ENCODE results near the gene SPATA31D4. TPM values are rescaled to one million over a fixed set of nuclear protein-coding genes. Genes with fewer than 3 reads are reported as not detected.
"Not testable (repeated sequence)": the region's sequence is repeated elsewhere in the genome, so short reads cannot be mapped to it uniquely, and the experiment has no call there.

Gene SPATA31D4
- not detected in 2 replicates for total RNA-seq (2014; rRNA removed; shearing (Covaris generic); ENCODE audit: low replicate concordance)

DNA sequence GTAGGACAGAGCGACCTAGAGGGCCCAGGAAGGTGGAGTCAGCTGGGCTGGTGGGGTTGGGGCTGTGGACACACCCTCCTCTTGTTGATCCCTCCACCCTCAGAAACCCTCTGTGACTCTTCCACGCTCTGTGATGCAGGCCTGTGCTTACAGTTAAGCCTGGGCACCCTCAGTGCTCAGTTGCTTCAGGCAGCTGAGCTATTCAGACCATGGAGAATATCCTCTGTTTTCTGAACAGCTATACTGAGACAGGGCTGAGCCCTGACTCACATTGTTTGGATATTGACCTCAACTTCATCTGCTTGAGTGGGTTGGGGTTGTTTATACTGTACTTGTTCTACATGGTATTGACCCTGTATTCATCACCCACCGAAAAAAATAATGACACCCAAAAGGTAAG is at the start of gene SPATA31D4:
SPATA31D4 (plus strand) TSS at position 124 of the 400 bp plus-strand sequence; CDS start at position 210, 86 bp downstream.
- in situ Hi-C loops (cut with HindIII; ENCODE audit: low pct_unique_long_range_greater_than_20kb, low sequenced_read_pairs); DNase-seq (ENCODE audit: low read depth): not testable (repeated sequence)

GRCh38 chr9:81878530-81878929 is 49.7 kb upstream of the SPATA31D4 start:
- in situ Hi-C loops (cut with HindIII; ENCODE audit: low pct_unique_long_range_greater_than_20kb, low sequenced_read_pairs): no loop called here
- no peak for DNase-seq (ENCODE audit: low read depth)

GRCh38 chr9:81879501-81879916 is 48.7 kb upstream of the SPATA31D4 start:
- in situ Hi-C loops (cut with HindIII; ENCODE audit: low pct_unique_long_range_greater_than_20kb, low sequenced_read_pairs): no loop called here
- DNase-seq (ENCODE audit: low read depth): no peak

DNA sequence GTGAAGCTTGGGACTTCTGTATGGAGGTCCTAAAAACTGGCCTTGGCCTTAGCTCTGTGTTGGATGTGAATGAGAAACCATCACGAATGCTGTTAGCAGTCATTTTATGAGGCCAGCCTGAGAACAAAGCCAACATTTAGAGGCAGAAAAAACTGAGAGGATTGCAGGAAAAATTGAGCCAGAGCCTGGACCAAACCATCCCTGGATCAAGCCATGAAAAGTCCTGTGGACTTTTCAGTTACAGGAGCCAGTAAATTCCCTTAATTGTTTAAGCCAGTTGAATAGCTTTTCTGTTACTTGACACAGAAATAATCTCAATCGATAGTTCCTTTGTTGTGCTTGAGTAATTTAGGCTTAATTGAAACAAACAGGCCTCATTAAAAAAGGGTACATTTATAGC is 42.6 kb upstream of the SPATA31D4 start:
- in situ Hi-C loops (cut with HindIII; ENCODE audit: low pct_unique_long_range_greater_than_20kb, low sequenced_read_pairs): no loop called here
- no peak for DNase-seq (ENCODE audit: low read depth)

DNA sequence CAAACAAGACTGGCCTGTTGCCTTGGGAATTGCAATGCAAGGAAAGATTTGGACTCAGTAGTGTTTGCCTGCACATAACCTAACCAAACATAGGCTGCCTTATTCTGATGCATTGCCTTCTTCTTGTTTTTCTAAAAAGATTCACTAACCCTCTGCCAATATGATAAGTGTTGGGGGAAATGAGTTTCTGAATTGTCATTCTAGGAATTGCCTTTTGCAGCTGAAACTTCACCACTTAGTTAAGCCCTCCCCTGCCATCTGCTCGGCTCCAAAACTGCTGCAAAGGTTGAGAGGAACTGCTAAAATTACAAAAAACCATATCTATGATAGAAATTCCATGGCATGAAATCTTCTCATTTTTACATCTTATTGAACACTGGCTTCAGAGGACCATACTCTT is 41.6 kb upstream of the SPATA31D4 start:
- in situ Hi-C loops (cut with HindIII; ENCODE audit: low pct_unique_long_range_greater_than_20kb, low sequenced_read_pairs): no loop called here
- no peak for DNase-seq (ENCODE audit: low read depth)

GRCh38 chr9:81890104-81890503 is 38.1 kb upstream of the SPATA31D4 start:
- no peak for DNase-seq (ENCODE audit: low read depth)
- in situ Hi-C loops (cut with HindIII; ENCODE audit: low pct_unique_long_range_greater_than_20kb, low sequenced_read_pairs): no loop called here

DNA sequence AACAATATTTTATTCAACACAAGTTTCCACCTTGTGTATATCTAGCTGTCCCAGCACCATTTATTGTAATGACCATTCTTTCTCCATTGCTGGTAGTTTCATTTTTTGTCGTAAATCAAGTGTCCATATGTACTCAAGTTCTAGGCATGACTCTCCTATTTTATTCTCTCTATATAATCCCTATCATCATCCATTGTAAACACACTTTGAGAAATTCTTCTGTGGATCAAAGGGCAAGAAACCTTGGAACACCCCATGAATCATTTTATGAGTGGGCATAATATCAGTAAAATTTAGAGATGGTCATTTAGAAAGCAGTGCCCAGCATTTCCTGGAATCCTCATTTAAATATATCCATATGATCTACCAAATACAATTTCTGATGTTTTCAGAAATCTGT is 35.8 kb upstream of the SPATA31D4 start:
- in situ Hi-C loops (cut with HindIII; ENCODE audit: low pct_unique_long_range_greater_than_20kb, low sequenced_read_pairs): no loop called here
- DNase-seq (ENCODE audit: low read depth): no peak

DNA sequence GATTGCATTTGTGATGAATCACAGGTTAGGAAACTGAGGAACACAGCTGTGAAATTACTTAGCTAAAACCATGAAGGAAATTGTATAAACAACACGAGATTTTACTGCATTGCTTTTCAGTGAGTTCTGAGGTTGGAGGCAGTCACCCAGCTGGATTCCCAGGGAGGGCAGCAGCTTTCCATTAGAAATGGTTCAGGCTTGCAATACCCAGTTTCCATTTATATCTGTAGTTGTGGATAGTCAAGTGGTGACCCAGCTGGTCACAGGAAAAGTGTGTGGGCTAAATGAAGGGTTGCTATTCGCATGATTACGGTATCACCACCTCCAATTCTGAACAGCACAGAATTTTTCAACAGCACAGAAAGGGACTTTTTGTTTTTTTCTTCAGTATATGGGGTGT is 34.3 kb upstream of the SPATA31D4 start:
- DNase-seq (ENCODE audit: low read depth): no peak
- in situ Hi-C loops (cut with HindIII; ENCODE audit: low pct_unique_long_range_greater_than_20kb, low sequenced_read_pairs): no loop called here

- in situ Hi-C loops (cut with HindIII; ENCODE audit: low pct_unique_long_range_greater_than_20kb, low sequenced_read_pairs): no loop called here
- no peak for DNase-seq (ENCODE audit: low read depth)
Observed at GRCh38 chr9:81894891-81895290, 33.3 kb upstream of the SPATA31D4 start.

DNA sequence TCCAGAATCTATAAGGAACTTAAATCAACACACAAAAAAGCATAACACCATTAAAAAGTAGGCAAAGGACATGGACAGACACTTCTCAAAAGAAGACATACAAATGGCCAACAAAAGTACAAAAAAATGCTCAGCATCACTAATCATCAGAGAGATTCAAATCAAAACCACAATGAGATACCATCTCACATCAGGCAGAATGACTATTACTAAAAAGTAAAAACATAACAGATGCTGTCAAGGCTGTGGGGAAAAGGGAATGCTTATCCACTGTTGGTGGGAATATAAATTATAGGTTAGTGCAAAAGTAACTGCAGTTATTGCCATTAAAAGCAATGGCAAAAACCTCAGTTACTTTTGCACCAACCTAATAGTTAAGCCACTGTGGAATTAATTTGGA is 32.2 kb upstream of the SPATA31D4 start:
- DNase-seq (ENCODE audit: low read depth): no peak
- in situ Hi-C loops (cut with HindIII; ENCODE audit: low pct_unique_long_range_greater_than_20kb, low sequenced_read_pairs): no loop called here

DNA sequence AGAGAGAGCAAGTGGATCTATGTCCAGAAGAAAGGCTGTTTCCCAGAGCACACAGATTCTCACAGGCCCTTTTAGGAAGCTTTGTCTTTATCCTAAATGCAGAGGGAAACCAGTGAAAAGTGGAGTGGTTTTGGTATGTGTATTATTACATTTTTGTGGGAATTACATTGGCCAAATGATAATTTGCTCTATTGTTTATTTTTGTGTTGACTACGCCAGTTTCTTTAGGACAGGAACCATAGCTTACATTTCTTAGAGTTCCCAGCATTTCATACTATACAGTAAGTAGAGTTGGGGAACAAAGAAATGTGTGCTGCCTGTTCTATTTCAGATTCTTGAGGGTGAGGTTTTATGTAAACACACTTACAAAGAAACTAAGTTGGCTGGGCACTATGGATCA is 29.4 kb upstream of the SPATA31D4 start:
- in situ Hi-C loops (cut with HindIII; ENCODE audit: low pct_unique_long_range_greater_than_20kb, low sequenced_read_pairs): no loop called here
- DNase-seq (ENCODE audit: low read depth): no peak

DNA sequence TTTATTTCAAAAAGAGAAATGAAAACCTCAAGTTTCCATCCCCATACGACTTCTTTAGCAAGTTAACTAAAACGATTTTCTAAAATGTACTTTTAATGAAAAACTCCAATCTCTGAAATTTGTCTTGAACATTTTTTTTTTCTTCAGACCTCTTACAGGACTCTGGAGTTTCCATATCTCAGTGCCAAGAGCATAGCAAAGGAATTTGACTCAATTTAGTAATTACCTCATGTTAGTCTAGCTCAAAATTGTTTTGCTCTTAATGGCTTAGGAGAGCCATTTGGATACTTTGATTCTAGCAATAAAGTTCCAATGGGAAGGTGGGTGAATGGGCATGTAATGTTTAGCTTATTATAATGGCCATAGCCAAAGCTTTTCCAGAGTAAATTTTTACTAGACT is 26.0 kb upstream of the SPATA31D4 start:
- no peak for DNase-seq (ENCODE audit: low read depth)
- in situ Hi-C loops (cut with HindIII; ENCODE audit: low pct_unique_long_range_greater_than_20kb, low sequenced_read_pairs): no loop called here

DNA sequence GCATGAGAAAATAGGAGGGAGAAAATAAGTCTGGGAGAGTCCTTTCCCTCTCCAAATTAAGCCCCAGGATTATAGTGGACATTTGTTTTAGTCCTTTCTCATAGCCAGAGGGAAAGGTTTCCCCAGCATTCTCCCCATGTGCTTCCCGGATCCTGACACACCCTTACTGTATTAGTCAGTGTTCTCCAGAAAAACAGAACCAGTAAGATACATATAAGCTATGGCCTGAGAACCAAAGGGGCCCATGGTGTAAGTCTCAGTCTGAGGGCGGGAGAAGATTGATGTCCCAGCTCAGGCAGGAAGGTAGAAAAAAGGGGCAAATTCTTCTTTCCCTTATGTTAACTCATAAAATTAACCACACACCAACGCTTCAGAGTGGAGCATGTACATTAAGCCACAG is 25.6 kb upstream of the SPATA31D4 start:
- no peak for DNase-seq (ENCODE audit: low read depth)
- in situ Hi-C loops (cut with HindIII; ENCODE audit: low pct_unique_long_range_greater_than_20kb, low sequenced_read_pairs): no loop called here

GRCh38 chr9:81906671-81907070 is 21.6 kb upstream of the SPATA31D4 start:
- no peak for DNase-seq (ENCODE audit: low read depth)

DNA sequence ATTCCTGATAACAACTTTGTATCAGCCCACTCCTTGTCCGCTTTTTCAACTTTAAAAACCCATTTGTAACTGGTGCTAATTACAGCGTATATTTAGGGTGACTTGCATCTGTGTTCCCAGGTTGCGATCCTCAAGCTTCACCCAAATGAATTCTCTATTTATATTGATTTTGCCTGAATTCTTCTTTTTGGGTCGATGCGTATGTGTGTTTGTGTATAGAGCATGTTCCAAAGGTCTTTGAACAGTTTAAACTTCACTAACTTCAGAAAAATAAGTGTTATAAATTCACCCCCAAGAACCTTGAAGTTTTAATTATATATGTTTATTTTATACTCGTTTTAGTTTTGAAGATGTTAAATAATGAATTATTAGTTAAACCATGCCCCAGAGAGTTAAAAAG is 16.1 kb upstream of the SPATA31D4 start:
- no peak for DNase-seq (ENCODE audit: low read depth)
- in situ Hi-C loops (cut with HindIII; ENCODE audit: low pct_unique_long_range_greater_than_20kb, low sequenced_read_pairs): no loop called here

More at GRCh38 chr9:81906671-81907070, 21.6 kb upstream of the SPATA31D4 start:
- in situ Hi-C loops (cut with HindIII; ENCODE audit: low pct_unique_long_range_greater_than_20kb, low sequenced_read_pairs): no loop called here

DNA sequence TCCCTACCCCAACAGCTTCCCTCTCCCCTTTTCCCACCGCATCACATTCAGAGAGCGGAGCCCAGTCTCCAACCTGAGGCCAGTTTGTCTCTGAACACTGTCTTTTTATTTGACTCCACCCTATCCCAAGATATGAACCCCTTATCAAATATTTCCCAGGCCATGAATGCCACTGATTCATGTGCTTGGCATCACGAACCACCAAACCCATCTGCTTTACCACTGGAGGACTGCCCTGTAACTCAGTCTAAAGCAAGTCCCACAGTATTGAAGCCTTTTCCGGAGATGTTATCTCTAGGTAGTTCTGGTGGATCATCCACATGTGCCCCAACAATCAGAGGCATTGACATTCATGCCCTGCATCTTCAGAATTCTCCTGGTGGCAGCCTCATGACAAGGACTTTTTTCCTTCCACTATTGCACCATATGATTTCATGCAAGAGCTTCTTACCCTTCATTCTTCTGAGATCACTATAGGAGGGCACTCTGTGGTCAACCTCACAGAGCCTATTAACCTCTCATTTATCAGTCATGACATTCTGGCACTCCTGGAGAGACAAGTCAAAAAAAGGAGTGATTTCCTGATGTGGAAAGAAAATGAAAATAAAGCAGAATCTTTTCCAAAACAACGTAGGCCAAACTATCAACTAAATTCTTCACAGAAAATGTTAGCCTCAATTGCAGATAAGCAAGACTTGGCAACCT is 12.3 kb upstream of the SPATA31D4 start:
- DNase-seq (ENCODE audit: low read depth): no peak
- in situ Hi-C loops (cut with HindIII; ENCODE audit: low pct_unique_long_range_greater_than_20kb, low sequenced_read_pairs): no loop called here

GRCh38 chr9:81918507-81918906 is 9.7 kb upstream of the SPATA31D4 start:
- in situ Hi-C loops (cut with HindIII; ENCODE audit: low pct_unique_long_range_greater_than_20kb, low sequenced_read_pairs); DNase-seq (ENCODE audit: low read depth): not testable (repeated sequence)

DNA sequence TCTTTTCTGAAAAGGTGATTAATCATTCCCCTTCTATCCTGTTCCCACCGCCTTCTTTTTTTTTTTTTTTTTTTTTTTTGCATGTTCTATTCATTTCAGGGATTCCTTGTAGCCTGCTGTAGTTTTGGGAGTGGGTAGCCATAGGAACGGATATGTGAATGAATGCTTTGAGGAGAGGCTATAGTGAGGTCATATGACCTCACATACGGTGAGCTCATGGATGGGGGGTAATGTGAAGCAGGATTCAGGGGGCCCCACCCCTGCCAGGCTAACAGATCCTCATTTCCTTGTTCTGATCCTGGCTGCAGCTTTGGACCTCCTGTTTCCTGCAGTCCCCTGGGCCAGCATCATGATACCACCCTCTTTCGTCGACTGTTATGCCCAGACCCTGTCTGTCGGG is 1.9 kb downstream of the SPATA31D4 start:
- DNase-seq (ENCODE audit: low read depth); in situ Hi-C loops (cut with HindIII; ENCODE audit: low pct_unique_long_range_greater_than_20kb, low sequenced_read_pairs): not testable (repeated sequence)

DNA sequence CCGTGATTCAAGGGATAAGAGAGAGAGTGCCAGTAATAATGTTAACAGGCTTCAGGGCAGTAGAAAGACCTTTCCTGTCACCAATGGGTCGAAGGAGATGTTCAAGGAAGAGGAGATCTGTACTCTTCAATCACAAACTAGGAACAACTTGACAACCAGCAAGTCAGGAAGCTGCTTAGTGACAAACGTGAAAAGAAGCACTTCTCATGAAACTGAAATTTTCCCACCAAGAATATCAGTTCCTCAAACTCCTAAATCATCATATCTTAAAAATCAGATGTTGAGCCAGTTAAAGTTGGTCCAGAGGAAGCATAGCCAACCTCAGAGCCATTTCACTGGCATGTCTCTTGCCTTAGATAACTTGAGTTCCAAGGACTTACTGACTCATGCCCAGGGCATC is 5.3 kb downstream of the SPATA31D4 start:
- in situ Hi-C loops (cut with HindIII; ENCODE audit: low pct_unique_long_range_greater_than_20kb, low sequenced_read_pairs); DNase-seq (ENCODE audit: low read depth): not testable (repeated sequence)

- in situ Hi-C loops (cut with HindIII; ENCODE audit: low pct_unique_long_range_greater_than_20kb, low sequenced_read_pairs); DNase-seq (ENCODE audit: low read depth): not testable (repeated sequence)
Observed at GRCh38 chr9:81943393-81943792, 15.2 kb downstream of the SPATA31D4 start, which contains the start of gene SPATA31D3. TSS of gene SPATA31D3 (plus strand) at chr9:81943500. CDS start at chr9:81943586, 86 bp downstream.

Data from Caki2 (cell line).